ENCODE data around the gene DPP6.
"Not testable (repeated sequence)": the region's sequence is repeated elsewhere in the genome, so short reads cannot be mapped to it uniquely, and the experiment has no call there.

GRCh38 chr7:154060551-154060950 lies 8.4 kb downstream of the DPP6 start:
- not testable (repeated sequence) for TF ChIP-seq CTCF, POLR2A (IDR thresholded peaks at IDR 0.05)
